RCC 7860 (cell line): Measurements from ENCODE around the gene TMA7.
A peak's percentile ranks its signal among the peaks of the same experiment; 100 is the strongest.
"Not testable (repeated sequence)": the region's sequence is repeated elsewhere in the genome, so short reads cannot be mapped to it uniquely, and the experiment has no call there.

Experiments used
- DNase-seq: peaks from one replicate; pipeline ENCODE4 v3.0.0-alpha.2; 2015; ENCODE audit warnings: low spot score
- FAIRE-seq: peaks from 2 replicates; lab custom pipeline; 2012; peaks lifted over from hg19 to GRCh38; lab: Jason Lieb, UNC

The TMA7 gene

GRCh38 chr3:48465531-48466378 lies 25.7 kb downstream of the TMA7 start:
- FAIRE-seq (peak; percentile 93), DNase-seq (peak; percentile 99)

- DNase-seq, result no peak
- FAIRE-seq, result no peak
Measured at GRCh38 chr3:48466386-48467109, 26.5 kb downstream of the TMA7 start.

GRCh38 chr3:48467110-48467454 lies 27.0 kb downstream of the TMA7 start:
- DNase-seq (no peak), FAIRE-seq (no peak)

- no peak for FAIRE-seq
- DNase-seq, result no peak
Measured at GRCh38 chr3:48467473-48468267, 27.6 kb downstream of the TMA7 start.

- FAIRE-seq, result no peak
- no peak for DNase-seq
Measured at GRCh38 chr3:48468329-48468731, 28.3 kb downstream of the TMA7 start.

- DNase-seq (no peak), FAIRE-seq (no peak)
Measured at GRCh38 chr3:48469046-48469915, 29.2 kb downstream of the TMA7 start.

- no peak for FAIRE-seq
- no peak for DNase-seq
Measured at GRCh38 chr3:48470286-48470685, 30.2 kb downstream of the TMA7 start.

GRCh38 chr3:48472673-48472922 lies 32.5 kb downstream of the TMA7 start:
- DNase-seq (no peak), FAIRE-seq (no peak)

- FAIRE-seq (peak; percentile 73), DNase-seq (peak; percentile 83)
Measured at GRCh38 chr3:48472923-48473616, 33.0 kb downstream of the TMA7 start.

GRCh38 chr3:48473617-48473952 lies 33.5 kb downstream of the TMA7 start:
- no peak for DNase-seq
- no peak for FAIRE-seq

- DNase-seq, FAIRE-seq: not testable (repeated sequence)
Measured at GRCh38 chr3:48474031-48474430, 34.0 kb downstream of the TMA7 start.

- FAIRE-seq (no peak), DNase-seq (no peak)
Measured at GRCh38 chr3:48474619-48475018, 34.6 kb downstream of the TMA7 start.

GRCh38 chr3:48475188-48475587 lies 35.1 kb downstream of the TMA7 start:
- no peak for FAIRE-seq

GRCh38 chr3:48476426-48477053 lies 36.5 kb downstream of the TMA7 start:
- DNase-seq (no peak), FAIRE-seq (no peak)

More at GRCh38 chr3:48475188-48475587, 35.1 kb downstream of the TMA7 start:
- no peak for DNase-seq

- FAIRE-seq, result no peak
- no peak for DNase-seq
Measured at GRCh38 chr3:48477959-48478520, 38.0 kb downstream of the TMA7 start.

- DNase-seq (no peak), FAIRE-seq (no peak)
Measured at GRCh38 chr3:48478626-48479555, 38.8 kb downstream of the TMA7 start.

- FAIRE-seq, DNase-seq: not testable (repeated sequence)
Measured at GRCh38 chr3:48480891-48481290, 40.8 kb downstream of the TMA7 start.

- not testable (repeated sequence) for FAIRE-seq, DNase-seq
Measured at GRCh38 chr3:48482822-48483221, 42.8 kb downstream of the TMA7 start.
